Activated naive CD4-positive, alpha-beta T cell treated with anti-CD3 and anti-CD28 coated beads for 36 hours (primary cell): ENCODE measurements around the gene LARP6. TPM values are rescaled to one million over a fixed set of nuclear protein-coding genes. Genes with fewer than 3 reads are reported as not detected.

Experiments
- total RNA-seq, 2 experiments: library from RNA; stranded (reverse); gene quantifications; one replicate each; pipeline ENCODE4 v1.2.3, GENCODE V29; 2021

Gene LARP6
- total RNA-seq, 2 experiments from 2014 or later, result not detected

Other genes starting within 250 kb of the LARP6 start
- 1 to 10 TPM; 3.9 to 5.3 TPM for gene UACA, start 90.6 kb downstream of the LARP6 start, total RNA-seq
- not detected for gene THAP10, start 38.3 kb upstream of the LARP6 start, total RNA-seq
- gene LRRC49, start 38.7 kb upstream of the LARP6 start, total RNA-seq, result not detected